Measurements from ENCODE around the gene RAB7B.

GRCh38 chr1:205963352-205964155 lies 39.6 kb downstream of the RAB7B start:
- TF ChIP-seq CTCF (IDR thresholded peaks at IDR 0.05) (no peak), POLR2A (IDR thresholded peaks at IDR 0.05) (no peak)

All from ovary (tissue), 3 donors.